GM12878 (cell line): ENCODE data around the gene HMX2. TPM values are rescaled to one million over a fixed set of nuclear protein-coding genes. Genes with fewer than 3 reads are reported as not detected.
A peak's percentile ranks its signal among the peaks of the same experiment; 100 is the strongest.

Experiments
- REST ChIP-seq: IDR thresholded peaks from 2 replicates; pipeline ENCODE4 v1.6.1; 2012; ENCODE audit warnings: mild to moderate bottlenecking, low read depth, low read length
- SRF ChIP-seq, 2 experiments: IDR thresholded peaks; 2 replicates each; pipeline ENCODE4 v1.6.1; 2011; ENCODE audit warnings: low read depth in 2 of 2, low read length in 2 of 2, mild to moderate bottlenecking in 1 of 2, moderate library complexity in 1 of 2
- polyA plus RNA-seq, 11 experiments: library from polyadenylated mRNA; depleted of rRNA in 4 of 11; unstranded in 6 of 11; stranded (reverse) in 5 of 11; fragments of >200 nt; fragmentation: Nextera tagmentation in 4 of 11; fragmentation: Illumina TruSeq in 1 of 11; extraction: Ambion mirVana in 4 of 11; extraction: Trizol in 1 of 11; gene quantifications; 1 replicate in 1 of 11; 2 replicates in 10 of 11; pipeline versions ENCODE4 v1.2.1 to v1.2.3, GENCODE V29; 2011 to 2016; ENCODE audit warnings: inconsistent platforms in 2 of 11, missing spikeins in 2 of 11, low read depth in 1 of 11
- total RNA-seq, 4 experiments: library from RNA; depleted of rRNA in 3 of 4; stranded (reverse); fragments of >200 nt in 3 of 4; fragmentation: Illumina TruSeq in 1 of 4; extraction: Trizol in 1 of 4; gene quantifications; 2 replicates each; pipeline versions ENCODE4 v1.2.1 to v1.2.3, GENCODE V29; 2013 to 2021
- TF ChIP-seq, protein P1 (sequence below): fragments of 450-650 bp; IDR thresholded peaks from 2 replicates; pipeline ENCODE4 v1.6.1; 2017; ENCODE audit warnings: mild to moderate bottlenecking, moderate library complexity

HMX2 gene
- total and polyA plus RNA-seq, 10 of the 15 experiments (the other 5 are each of a cell fraction or from before 2014, with no cell fraction given), result 1.4 to 31.3 (median 16.8) TPM; not detected in 1

DNA sequence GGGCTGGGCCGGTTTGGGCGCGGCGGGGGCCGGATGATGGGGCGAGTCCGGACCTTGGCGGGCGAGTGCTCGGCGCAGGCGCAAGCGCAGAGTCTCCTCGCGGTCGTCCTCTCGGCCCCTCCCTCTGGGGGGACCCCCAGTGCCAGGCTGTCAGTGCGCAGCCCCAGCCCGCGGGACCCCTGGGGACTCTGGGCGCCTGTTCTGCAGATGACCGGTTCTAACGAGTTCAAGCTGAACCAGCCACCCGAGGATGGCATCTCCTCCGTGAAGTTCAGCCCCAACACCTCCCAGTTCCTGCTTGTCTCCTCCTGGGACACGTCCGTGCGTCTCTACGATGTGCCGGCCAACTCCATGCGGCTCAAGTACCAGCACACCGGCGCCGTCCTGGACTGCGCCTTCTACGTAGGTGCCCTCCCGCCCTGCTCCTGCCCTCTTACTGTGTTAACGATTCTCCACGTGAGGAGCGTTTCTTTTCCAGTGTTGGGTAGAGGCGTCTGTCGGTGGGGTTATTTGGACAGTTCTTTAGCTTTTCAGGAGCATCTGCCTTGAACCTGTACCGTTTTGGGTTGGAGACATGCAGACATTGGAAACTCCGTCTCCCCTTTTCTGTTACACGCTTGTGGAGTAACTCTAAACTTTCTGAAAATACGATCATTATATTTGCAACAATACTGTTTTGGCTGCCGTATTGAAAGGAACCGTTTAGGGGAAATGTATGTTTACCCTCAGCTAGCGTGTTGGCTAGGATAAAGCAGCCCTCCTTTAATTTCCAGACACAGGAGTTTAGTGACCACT, 7.0 kb downstream of the HMX2 start (continued):
- TF ChIP-seq REST (0 out of 2 replicates have a peak, but pooled peaks have one; percentile 4), SRF (IDR thresholded peaks at IDR 0.05; ENCODE audit: low read depth in 2 of 2, low read length in 2 of 2) (peak in 1 of 2 experiments; percentile 68; a peak in 1 of 4 replicates)
- TF ChIP-seq, protein P1, sequence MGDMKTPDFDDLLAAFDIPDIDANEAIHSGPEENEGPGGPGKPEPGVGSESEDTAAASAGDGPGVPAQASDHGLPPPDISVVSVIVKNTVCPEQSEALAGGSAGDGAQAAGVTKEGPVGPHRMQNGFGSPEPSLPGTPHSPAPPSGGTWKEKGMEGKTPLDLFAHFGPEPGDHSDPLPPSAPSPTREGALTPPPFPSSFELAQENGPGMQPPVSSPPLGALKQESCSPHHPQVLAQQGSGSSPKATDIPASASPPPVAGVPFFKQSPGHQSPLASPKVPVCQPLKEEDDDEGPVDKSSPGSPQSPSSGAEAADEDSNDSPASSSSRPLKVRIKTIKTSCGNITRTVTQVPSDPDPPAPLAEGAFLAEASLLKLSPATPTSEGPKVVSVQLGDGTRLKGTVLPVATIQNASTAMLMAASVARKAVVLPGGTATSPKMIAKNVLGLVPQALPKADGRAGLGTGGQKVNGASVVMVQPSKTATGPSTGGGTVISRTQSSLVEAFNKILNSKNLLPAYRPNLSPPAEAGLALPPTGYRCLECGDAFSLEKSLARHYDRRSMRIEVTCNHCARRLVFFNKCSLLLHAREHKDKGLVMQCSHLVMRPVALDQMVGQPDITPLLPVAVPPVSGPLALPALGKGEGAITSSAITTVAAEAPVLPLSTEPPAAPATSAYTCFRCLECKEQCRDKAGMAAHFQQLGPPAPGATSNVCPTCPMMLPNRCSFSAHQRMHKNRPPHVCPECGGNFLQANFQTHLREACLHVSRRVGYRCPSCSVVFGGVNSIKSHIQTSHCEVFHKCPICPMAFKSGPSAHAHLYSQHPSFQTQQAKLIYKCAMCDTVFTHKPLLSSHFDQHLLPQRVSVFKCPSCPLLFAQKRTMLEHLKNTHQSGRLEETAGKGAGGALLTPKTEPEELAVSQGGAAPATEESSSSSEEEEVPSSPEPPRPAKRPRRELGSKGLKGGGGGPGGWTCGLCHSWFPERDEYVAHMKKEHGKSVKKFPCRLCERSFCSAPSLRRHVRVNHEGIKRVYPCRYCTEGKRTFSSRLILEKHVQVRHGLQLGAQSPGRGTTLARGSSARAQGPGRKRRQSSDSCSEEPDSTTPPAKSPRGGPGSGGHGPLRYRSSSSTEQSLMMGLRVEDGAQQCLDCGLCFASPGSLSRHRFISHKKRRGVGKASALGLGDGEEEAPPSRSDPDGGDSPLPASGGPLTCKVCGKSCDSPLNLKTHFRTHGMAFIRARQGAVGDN, result no peak
